Occipital lobe (tissue), 2 donors: Measurements from ENCODE around the gene STK11. TPM values are rescaled to one million over a fixed set of nuclear protein-coding genes. Genes with fewer than 3 reads are reported as not detected.
"Not testable (repeated sequence)": the region's sequence is repeated elsewhere in the genome, so short reads cannot be mapped to it uniquely, and the experiment has no call there.

Experiments used
- DNase-seq: peaks from one replicate; lab custom pipeline; 2025; lab: John Stamatoyannopoulos, UW
- total RNA-seq: library from RNA; depleted of rRNA; stranded (reverse); fragments of >200 nt; gene quantifications from one replicate; pipeline ENCODE4 v1.2.3, GENCODE V29; 2014

STK11 gene
- total RNA-seq, 1 donor from 2014 or later: 49.0 TPM

GRCh38 chr19:1168572-1169410, 36.8 kb upstream of the STK11 start:
- DNase-seq: no peak

- no peak for DNase-seq
Measured at GRCh38 chr19:1169411-1169791, 36.2 kb upstream of the STK11 start.

DNA sequence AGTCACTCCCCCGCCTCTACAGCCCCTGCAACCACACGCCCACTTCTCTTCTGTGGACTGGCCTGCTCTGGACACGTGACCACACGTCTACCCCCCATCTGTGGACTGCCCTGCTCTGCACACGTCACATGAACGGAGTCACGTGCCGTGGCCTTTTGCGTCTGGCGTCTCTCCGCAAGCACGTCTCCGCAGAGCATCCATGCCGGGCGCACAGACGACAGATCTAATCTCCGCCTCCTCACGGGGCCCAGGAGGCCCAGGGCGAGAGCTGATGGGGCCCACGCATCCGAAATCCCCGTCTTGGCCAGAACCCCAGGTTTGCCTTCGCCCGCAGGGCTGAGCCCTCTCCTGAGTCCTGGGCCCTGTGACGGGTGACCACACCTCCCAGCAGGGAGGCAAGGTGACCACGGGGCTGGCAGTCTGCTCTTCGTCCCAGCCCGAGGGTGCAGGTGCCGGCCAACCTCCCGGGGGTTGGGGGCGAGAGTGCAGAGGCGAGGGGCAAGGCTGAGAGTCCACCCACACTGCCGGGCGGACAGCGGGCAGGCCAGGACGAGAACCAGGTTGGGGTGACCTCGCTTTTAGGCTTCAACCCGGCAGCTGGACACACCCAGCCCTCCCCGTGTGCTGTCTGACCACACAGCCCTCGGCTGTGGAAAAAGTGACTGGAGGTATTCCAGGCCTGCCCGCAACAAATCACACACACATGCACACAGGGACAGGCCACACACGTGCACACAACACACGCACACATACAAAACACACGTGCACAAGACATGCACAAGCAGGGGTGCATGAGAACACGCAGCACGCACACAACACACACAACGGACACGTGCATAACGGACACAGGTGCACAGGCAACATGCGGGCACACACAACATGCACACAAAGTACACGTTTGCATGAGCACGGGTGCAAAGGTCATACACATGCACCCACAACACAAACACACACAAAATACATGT, 35.4 kb upstream of the STK11 start:
- DNase-seq: peak; percentile 78

DNA sequence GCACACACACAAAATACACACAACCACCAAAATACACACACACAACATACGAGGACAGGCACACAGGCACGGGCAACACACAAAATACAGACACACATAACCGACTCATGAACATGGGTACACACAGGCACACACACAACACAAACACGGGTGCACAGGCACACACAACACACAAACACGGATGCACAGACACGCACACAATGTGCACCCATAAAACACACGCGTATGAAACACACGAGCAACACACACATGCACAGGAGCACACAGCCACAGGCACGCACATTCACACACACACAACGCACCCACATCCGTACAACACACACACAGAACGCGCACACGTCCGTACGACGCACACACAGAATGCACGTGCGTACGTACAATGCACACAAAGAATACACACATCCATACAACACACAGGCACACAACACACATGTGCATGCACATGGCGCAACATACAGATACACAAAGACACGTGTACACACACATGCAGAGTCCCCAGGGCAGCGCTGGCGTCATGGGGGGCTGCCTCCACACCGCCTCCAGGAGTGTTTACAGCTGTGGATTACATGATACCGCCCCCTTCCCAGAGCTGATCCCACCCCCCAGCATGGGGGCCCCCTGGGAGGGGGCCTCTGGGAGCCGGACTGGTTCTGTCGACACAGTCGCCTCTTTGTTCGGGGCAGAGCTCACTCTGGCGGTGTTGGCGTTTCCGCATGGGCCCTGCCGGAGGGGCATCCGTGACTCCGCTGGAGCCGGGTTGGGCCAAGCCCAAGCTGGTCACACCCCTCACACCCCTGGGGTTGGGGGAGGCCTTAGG, 34.4 kb upstream of the STK11 start:
- DNase-seq: no peak

GRCh38 chr19:1171755-1172352, 33.7 kb upstream of the STK11 start:
- no peak for DNase-seq

- DNase-seq: peak; percentile 17
Measured at GRCh38 chr19:1172353-1173158, 33.0 kb upstream of the STK11 start.

GRCh38 chr19:1173159-1173844, 32.3 kb upstream of the STK11 start:
- no peak for DNase-seq

DNA sequence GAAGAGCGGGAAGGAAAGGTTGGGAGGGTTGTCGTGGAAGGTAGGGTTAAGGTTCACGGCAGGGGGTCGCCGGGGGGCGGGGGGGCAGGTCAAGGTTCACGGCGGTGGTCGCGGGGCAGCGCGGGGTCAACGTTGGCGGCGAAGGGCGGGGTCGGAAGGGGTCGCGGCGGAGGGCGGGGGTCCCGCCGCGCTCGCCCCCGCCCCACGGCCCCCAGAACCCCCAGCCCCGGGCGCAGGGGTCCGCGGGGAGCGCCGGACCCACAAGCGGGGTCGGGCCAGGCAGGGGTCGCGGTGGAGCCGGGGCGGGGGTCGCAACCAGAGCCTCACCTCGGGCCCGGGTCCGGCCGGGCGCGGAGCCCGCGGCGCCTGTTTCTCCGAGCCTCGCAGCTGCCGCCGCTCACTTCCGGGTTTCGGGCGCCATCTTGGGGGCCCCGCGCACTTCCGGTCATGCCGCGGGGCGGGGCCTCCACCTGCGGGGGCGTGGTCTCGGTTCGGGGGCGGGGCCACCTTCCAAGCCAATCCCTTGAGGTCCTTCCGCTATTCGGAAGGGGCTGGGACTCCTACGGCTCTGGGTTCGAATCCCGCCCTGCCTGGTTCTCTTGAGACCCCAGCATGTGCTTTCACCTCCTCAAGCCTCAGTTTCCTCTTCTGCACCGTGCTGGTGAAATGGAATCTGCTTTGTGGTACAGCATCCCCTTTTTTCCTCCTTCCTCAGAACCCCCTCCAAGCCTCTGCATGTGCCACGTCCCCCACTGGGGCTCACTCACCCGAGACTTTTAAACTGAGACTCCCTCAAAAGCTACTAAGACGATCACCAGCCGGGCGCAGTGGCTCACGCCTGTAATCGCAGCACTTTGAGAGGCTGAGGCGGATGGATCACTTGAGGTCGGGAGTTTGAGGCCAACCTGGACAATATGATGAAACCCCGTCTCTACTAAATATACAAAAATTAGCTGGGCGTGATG, 31.5 kb upstream of the STK11 start, which contains the start of gene SBNO2:
TSS of gene SBNO2 (minus strand) at position 424 of the 965 bp plus-strand sequence. CDS start 19,992 bp downstream, outside the sequence.
- DNase-seq: peak; percentile 66

GRCh38 chr19:1177322-1178114, 28.1 kb upstream of the STK11 start:
- no peak for DNase-seq

- DNase-seq: no peak
Measured at GRCh38 chr19:1181606-1182005, 24.0 kb upstream of the STK11 start.

DNA sequence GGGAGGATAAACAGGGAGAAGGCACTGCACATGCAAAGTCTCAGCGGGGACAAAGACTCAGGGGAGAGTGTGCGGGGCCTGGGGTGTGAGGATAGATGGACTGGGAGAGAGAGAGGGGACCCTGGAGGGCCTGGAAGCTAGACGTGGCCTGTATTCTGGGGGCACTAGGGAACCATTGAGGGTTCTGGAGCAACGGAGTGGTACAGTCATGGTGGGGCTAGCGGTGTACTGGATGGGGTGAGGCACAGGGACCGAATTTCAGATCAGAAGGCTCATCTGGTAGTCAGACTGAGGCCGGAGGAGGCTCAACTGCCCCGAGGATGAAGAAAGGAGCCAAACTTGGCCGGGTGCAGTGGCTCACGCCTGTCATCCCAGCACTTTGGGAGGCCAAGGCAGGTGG, 23.5 kb upstream of the STK11 start:
- no peak for DNase-seq

GRCh38 chr19:1182727-1183126, 22.9 kb upstream of the STK11 start:
- DNase-seq: no peak

DNA sequence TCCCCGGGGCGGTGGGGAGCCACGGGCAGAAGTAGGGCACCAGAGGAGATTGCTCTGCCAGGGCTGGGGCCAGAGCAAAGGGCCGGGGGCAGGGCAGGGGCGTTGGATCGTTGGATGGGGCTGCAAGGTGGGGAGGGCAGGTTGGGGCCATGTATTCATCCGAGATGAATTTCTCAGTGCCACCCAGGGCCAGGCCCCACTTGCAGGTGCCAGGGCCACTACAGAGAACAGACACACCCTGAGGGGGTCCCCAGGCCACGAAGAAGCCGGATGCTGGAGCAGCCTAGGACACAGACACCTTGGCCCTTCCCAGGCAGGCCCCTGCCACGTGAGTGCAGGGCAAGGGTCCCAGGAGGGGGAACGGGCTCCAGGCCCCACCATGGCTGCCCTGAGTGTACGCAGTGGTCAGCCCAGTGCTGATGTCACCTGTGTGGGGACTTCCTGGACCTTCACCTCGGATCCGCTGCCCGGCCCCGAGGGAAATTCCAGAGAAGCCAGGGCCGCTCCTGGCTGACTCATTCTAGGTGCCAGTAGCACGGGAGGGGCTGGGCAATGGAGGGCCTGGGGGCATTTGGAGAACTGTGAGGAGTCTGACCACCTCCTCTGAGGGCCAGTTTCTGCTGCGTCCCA, 21.9 kb upstream of the STK11 start:
- no peak for DNase-seq

DNA sequence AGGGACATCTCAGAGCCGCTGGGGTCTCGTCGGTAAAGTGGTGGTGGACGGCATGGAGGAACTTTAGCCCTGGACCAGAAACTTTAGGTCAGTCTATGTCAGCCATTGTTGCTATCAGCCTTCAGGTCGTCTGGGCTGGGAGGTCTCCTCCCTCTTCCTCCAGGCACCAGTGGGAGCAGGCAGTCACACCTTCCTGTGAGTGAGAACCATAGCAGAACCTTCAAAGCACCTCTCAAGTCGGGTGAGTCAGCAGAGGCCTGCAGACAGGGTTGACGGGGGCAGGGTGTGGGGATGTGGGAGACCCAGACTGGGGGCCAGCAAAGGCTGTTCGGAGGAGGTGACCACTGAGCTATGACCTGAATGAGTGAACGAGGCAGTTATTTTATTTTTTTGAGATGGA, 16.2 kb upstream of the STK11 start:
- DNase-seq: no peak

DNA sequence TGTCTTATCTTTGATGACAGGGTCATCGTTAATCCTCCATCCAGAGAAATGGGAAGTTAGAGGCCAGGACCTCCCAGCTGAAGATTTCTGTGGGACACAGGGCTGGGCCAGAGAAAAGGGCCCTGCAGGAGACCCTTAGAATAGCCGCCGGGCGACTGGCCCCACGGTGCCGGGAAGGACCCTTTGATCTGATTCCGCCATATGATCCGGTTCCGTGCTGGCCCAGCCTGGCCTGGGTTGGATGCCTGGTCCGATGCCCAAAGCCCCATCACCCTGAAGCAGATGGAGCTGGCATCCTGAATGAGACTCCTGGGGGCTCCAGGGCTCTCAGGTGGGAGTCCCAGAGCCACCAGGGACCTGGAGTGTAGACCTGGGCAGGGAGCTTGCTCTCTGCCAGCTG, 6.0 kb upstream of the STK11 start:
- no peak for DNase-seq

- DNase-seq: not testable (repeated sequence)
Measured at GRCh38 chr19:1200614-1201013, 5.0 kb upstream of the STK11 start.
